Memory B cell (primary cell): Measurements from ENCODE around the gene ZNF428.

Experiments
- ATAC-seq: fragments of 150-1000 bp; cut with Tn5 transposase; 2 replicates; pipeline ENCODE4 v1.10.0; 2021; ENCODE audit warnings: low read depth, mild to moderate bottlenecking, moderate library complexity
- DNase-seq, 2 donors: peaks; one replicate each; pipeline ENCODE4 v3.0.0; 2022; ENCODE audit warnings: low spot score in 2 of 2
- H3K27ac Mint-ChIP-seq: one replicate; pipeline ENCODE4 v1.8.0; 2022; ENCODE audit warnings: mild to moderate bottlenecking, moderate library complexity, mixed read lengths
- H3K27me3 Mint-ChIP-seq: one replicate; pipeline ENCODE4 v1.8.0; 2022; ENCODE audit warnings: mixed read lengths
- H3K36me3 Mint-ChIP-seq: one replicate; pipeline ENCODE4 v1.8.0; 2022; ENCODE audit warnings: mild to moderate bottlenecking, mixed read lengths
- H3K4me1 Mint-ChIP-seq: one replicate; pipeline ENCODE4 v1.8.0; 2022; ENCODE audit warnings: mixed read lengths
- H3K4me3 Mint-ChIP-seq: one replicate; pipeline ENCODE4 v1.8.0; 2022; ENCODE audit warnings: mild to moderate bottlenecking, moderate library complexity, mixed read lengths
- H3K9me3 Mint-ChIP-seq: one replicate; pipeline ENCODE4 v1.8.0; 2022; ENCODE audit warnings: mixed read lengths

The ZNF428 gene

DNA sequence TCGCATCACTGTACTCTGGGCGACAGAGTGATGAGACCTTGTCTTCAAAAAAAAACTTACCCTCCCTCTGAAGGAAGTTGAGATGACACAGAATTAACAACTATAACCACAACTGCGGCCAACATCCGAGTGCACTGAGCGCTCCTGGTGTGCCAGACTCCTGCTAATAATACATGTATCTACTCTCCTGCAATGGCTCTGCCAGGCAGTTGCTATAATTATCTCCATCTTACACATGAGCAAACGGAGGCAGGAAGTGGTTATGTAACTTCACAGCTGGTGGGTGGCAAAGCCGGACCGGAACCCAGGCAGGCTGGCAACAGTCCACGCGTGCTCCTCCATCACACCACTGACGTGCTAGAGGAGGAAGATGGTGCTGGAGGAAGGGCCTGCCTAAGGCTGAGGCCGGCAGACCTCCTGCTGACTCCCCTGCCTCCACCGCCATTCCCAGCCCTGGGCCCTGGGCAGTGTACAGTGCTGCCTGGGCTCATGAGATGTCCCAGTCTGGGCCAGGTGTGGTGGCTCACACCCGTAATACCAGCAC is 56.7 kb downstream of the ZNF428 start:
- peak; percentile 91 for ATAC-seq
- peak; percentile 64 to 71 for DNase-seq
- peak overlapping the region; percentile 84 for H3K27ac Mint-ChIP-seq
- peaks cover 41% of the 10 kb centered on the region for H3K4me1 Mint-ChIP-seq
- H3K36me3 Mint-ChIP-seq, result peaks cover 13% of the 10 kb centered on the region
- H3K4me3 Mint-ChIP-seq, result peak overlapping the region; percentile 67
- H3K27me3 Mint-ChIP-seq, result no peaks in the 10 kb centered on the region
- H3K9me3 Mint-ChIP-seq, result no peaks in the 10 kb centered on the region

DNA sequence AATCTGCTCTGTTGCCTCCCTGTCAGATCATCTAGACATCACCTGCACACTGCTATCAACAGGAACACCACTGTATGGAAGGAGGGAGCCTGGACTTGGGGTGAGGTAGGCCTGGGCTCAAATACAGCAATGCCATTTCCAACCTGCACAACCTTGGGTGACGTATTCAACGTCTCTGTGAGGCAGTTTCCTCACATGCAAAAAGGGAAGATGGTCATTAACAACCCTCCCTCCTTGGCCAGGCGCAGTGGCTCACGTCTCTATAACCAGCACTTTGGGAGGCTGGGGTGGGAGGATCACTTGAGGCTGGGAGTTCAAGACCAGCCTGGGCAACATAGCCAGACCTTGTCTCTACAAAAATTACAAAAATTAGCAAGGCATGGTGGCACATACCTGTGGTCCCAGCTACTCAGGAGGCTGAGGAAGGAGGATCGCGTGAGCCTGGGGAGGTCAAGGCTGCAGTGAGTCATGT is 57.2 kb downstream of the ZNF428 start:
- peaks cover 15% of the 10 kb centered on the region for H3K36me3 Mint-ChIP-seq
- no peak for DNase-seq
- H3K9me3 Mint-ChIP-seq, result no peaks in the 10 kb centered on the region
- no peaks in the 10 kb centered on the region for H3K27me3 Mint-ChIP-seq
- H3K4me3 Mint-ChIP-seq, result peak overlapping the region; percentile 67
- H3K4me1 Mint-ChIP-seq, result peaks cover 41% of the 10 kb centered on the region
- peak overlapping the region; percentile 84 for H3K27ac Mint-ChIP-seq
- no peak for ATAC-seq

DNA sequence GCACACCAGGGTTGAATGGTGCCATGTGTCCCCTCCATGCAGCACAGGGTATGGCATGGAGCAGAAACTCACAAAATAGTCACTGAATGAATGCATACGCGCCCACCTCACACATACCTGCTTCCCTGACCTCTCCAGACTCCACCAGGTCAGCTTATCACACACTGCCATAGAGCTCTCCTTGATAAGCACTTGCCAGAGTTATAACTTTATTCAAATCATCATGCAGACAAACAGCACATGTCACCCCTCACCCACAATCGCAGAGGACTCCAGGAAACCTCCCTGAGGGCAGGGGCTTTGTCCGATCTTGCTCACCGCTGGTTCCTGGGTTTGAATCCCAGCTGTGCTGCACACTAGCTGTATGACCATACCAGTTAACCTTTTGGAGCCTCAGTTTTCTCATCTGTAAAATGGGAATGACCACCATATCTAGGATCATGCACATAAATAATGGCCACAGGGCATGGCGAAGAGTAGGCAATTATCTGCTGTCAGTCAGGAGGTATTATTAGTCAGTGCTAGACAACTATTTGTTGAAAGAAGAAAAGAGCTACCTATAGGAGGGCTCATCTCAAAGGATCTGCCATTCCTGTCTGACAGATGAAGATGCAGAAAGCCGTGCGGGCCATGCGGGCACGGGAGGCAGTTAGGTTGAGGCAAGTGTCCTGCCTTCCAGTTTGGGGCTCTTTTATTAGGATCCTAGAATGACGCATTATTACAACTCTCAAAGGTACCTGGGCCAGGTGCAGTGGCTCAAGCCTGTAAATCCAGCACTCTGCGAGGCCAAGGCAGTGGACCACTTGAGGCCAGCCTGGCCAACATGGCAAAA is 58.1 kb downstream of the ZNF428 start:
- no peaks in the 10 kb centered on the region for H3K9me3 Mint-ChIP-seq
- peaks cover 13% of the 10 kb centered on the region for H3K36me3 Mint-ChIP-seq
- DNase-seq (no peak), ATAC-seq (no peak)
- H3K27me3 Mint-ChIP-seq, result no peaks in the 10 kb centered on the region
- peak overlapping the region; percentile 84 for H3K27ac Mint-ChIP-seq
- H3K4me1 Mint-ChIP-seq, result peaks cover 39% of the 10 kb centered on the region
- peak overlapping the region; percentile 15 for H3K4me3 Mint-ChIP-seq

DNA sequence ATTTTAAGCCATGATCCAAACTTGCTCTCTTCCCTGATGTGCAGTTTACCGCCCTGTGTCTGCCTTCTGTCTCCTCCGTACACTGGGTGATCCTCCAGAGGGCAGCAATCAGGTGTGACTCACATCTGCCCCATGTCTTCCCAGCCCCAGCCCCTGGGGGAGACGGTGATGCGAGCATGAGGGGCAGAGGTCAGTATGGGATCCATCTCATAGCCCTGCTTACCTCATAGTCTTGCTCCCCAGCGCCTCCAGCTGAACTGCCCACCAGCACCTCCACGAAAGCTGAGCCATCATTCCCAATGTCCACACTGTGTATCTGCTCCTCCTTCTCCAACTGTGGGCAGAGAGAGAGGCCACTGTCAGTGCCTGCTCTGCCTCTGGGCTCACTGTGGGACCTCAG is 58.7 kb downstream of the ZNF428 start:
- H3K27ac Mint-ChIP-seq, result peak overlapping the region; percentile 84
- no peaks in the 10 kb centered on the region for H3K9me3 Mint-ChIP-seq
- H3K36me3 Mint-ChIP-seq, result peaks cover 13% of the 10 kb centered on the region
- H3K27me3 Mint-ChIP-seq, result no peaks in the 10 kb centered on the region
- ATAC-seq (no peak), DNase-seq (no peak)
- peaks cover 39% of the 10 kb centered on the region for H3K4me1 Mint-ChIP-seq
- no peak overlapping the region for H3K4me3 Mint-ChIP-seq
